Body of pancreas (tissue), 4 donors: Measurements from ENCODE around the gene EN1. TPM values are rescaled to one million over a fixed set of nuclear protein-coding genes. Genes with fewer than 3 reads are reported as not detected.

Experiments used
- ATAC-seq: fragments of 150-250 bp; one replicate; pipeline ENCODE4 v1.9.1; 2016
- DNase-seq, 4 donors: peaks; one replicate each; pipeline ENCODE4 v3.0.0-alpha.2; 2019
- H3K27ac ChIP-seq, 4 donors: fragments of 200-600 bp; sonication (generic); 1 replicate in 3 of 4; 2 replicates in 1 of 4; pipeline versions ENCODE4 v1.5.1 to v1.6.1; 2016 to 2019; ENCODE audit warnings: mild to moderate bottlenecking in 1 of 4, mixed read lengths in 1 of 4, moderate library complexity in 1 of 4
- H3K27me3 ChIP-seq, 2 donors: fragments of 200-600 bp; sonication (generic); one replicate each; pipeline ENCODE4 v1.6.0; 2016; ENCODE audit warnings: mild to moderate bottlenecking in 1 of 2
- H3K36me3 ChIP-seq, 2 donors: fragments of 200-600 bp; sonication (generic); replicated peaks in 1 of 2; 2 replicates each; pipeline ENCODE4 v1.5.1; 2016; ENCODE audit warnings: low read depth in 2 of 2; ENCODE audit not compliant: insufficient read depth in 1 of 2
- H3K4me1 ChIP-seq: fragments of 200-600 bp; sonication (generic); one replicate; pipeline ENCODE4 v1.6.0; 2016
- H3K4me3 ChIP-seq, 2 donors: fragments of 200-600 bp; sonication (generic); 1 replicate in 1 of 2; 2 replicates in 1 of 2; pipeline ENCODE4 v1.5.1; 2016 to 2019
- H3K9me3 ChIP-seq, 3 donors: fragments of 200-600 bp; sonication (generic); 1 replicate in 2 of 3; 2 replicates in 1 of 3; pipeline ENCODE4 v1.5.1; 2016
- CTCF ChIP-seq, 7 experiments: fragments of 450-650 bp in 4 of 7; fragments of 200-600 bp in 3 of 7; sonication (generic) in 3 of 7; IDR thresholded peaks; one replicate each; pipeline ENCODE4 v1.5.1; 2016 to 2019; ENCODE audit warnings: antibody characterized with exemption in 7 of 7
- POLR2A ChIP-seq, 3 donors: fragments of 450-650 bp; IDR thresholded peaks; one replicate each; pipeline ENCODE4 v1.6.1; 2016; ENCODE audit warnings: antibody characterized with exemption in 3 of 3, mild to moderate bottlenecking in 2 of 3
- WGBS, 2 donors: methylation state at CpG; one replicate each; pipeline ENCODE4 v1.1.5; 2017; 5-methylcytosine and 5-hydroxymethylcytosine counted together
- intact Hi-C: fragments of 100-400 bp; cut with DNase I; formaldehyde crosslinking; loops from one replicate; pipeline ENCODE4 v1.15.1; 2023
- total RNA-seq, 2 donors: library from RNA; depleted of rRNA; stranded (reverse); fragments of >200 nt; gene quantifications; one replicate each; pipeline ENCODE4 v1.1.0, GENCODE V29; 2016

The EN1 gene
- total RNA-seq, 2 donors from 2014 or later: not detected

- H3K27ac ChIP-seq: no peak overlapping the region
- H3K36me3 ChIP-seq: no peaks in the 10 kb centered on the region
- H3K27me3 ChIP-seq: peaks cover 0 to 63% of the 10 kb centered on the region in 2 donors
- TF ChIP-seq POLR2A (IDR thresholded peaks at IDR 0.05) (no peak), CTCF (IDR thresholded peaks at IDR 0.05) (no peak)
- 31 to 36% methylated on average over 8 of the region's 8 CpGs for WGBS, 2 donors
- H3K4me3 ChIP-seq: no peak overlapping the region
- intact Hi-C loops: no loop called here
- DNase-seq (no peak), ATAC-seq (no peak)
- H3K9me3 ChIP-seq: no peaks in the 10 kb centered on the region
- H3K4me1 ChIP-seq: peaks cover 53% of the 10 kb centered on the region
Measured at GRCh38 chr2:118844261-118845004, 3.0 kb downstream of the EN1 start.

DNA sequence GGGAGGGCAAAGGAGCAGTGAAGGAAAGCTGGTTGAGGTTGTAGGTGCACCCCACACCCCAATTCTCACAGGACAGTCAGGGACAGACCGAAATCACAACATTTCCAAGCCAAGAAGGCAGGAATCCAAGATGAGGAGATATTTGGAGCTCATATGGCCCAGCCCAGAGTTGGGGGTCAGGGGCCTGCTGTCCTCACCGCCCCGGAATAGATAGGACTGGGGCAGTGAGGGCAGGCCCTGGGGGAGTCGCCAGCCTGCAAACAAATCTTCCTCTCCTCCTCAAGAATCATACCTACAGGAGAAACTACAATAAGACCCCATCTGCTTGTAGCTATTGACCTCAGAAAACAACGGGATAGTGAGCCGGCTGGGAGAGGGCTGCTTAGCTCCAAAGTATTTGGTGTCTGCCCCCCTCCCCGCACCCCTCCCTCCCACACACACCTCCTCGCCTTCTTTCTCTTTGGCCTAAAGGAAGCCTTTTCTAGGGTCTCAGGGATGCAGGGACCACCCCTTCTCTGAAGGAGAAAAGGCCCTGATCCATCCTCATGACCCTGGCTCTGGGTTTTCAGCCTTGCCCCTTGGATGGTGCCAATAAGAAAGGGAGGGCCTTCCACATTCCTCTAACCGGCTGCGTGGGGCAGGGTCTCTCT lies 3.8 kb downstream of the EN1 start:
- no peak overlapping the region for H3K4me3 ChIP-seq
- H3K9me3 ChIP-seq: no peaks in the 10 kb centered on the region
- H3K36me3 ChIP-seq: no peaks in the 10 kb centered on the region
- H3K4me1 ChIP-seq: peaks cover 45% of the 10 kb centered on the region
- TF ChIP-seq POLR2A (IDR thresholded peaks at IDR 0.05): no peak
- no peak for TF ChIP-seq CTCF (IDR thresholded peaks at IDR 0.05)
- intact Hi-C loops: no loop called here
- ATAC-seq: no peak
- 30 to 33% methylated on average over 9 to 10 of the region's 10 CpGs for WGBS, 2 donors
- H3K27me3 ChIP-seq: peaks cover 0 to 55% of the 10 kb centered on the region in 2 donors
- DNase-seq: no peak
- H3K27ac ChIP-seq: no peak overlapping the region

DNA sequence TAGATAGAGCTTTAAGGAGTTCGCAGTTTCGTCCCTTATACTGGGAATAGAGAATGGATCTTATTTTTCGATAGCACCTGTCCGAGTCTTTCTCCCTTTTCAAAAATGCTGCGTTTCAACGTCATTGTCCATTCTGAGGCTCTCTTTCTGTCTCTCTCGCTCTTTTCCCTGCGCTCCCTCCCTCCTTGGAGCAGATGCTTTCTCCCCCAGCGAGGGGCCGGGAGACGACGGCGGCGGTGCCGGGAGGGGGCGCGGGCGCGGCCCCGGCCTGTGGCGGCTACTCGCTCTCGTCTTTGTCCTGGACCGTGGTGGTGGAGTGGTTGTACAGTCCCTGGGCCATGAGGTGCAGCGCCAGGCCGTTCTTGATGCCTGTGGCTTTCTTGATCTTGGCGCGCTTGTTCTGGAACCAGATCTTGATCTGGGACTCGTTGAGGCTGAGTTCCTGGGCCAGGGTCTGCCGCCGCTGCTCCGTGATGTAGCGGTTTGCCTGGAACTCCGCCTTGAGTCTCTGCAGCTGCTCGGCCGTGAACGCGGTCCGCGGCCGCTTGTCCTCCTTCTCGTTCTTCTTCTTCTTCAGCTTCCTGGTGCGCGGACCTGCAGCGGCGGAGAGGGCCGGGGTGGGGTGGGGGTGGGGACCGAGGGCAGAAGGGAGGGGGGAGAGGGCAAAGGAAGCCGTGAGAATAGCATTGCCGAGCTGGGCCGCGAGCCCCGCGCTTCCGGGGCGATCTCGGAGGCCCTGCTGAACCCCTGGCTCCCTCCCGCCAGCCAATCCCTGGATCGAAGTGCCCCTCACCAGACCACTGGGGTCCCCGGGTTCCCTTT lies 4.6 kb downstream of the EN1 start:
- WGBS, 2 donors: 5 to 12% methylated on average over 19 to 58 of the region's 60 CpGs
- H3K4me3 ChIP-seq: peak overlapping the region in 1 of 2 donors; percentile 2
- intact Hi-C loops: no loop called here
- no peak for DNase-seq
- H3K27me3 ChIP-seq: peaks cover 0 to 47% of the 10 kb centered on the region in 2 donors
- peaks cover 38% of the 10 kb centered on the region for H3K4me1 ChIP-seq
- TF ChIP-seq POLR2A (IDR thresholded peaks at IDR 0.05) (no peak), CTCF (IDR thresholded peaks at IDR 0.05) (no peak)
- no peak for ATAC-seq
- H3K27ac ChIP-seq: no peak overlapping the region
- H3K36me3 ChIP-seq: no peaks in the 10 kb centered on the region
- no peaks in the 10 kb centered on the region for H3K9me3 ChIP-seq

DNA sequence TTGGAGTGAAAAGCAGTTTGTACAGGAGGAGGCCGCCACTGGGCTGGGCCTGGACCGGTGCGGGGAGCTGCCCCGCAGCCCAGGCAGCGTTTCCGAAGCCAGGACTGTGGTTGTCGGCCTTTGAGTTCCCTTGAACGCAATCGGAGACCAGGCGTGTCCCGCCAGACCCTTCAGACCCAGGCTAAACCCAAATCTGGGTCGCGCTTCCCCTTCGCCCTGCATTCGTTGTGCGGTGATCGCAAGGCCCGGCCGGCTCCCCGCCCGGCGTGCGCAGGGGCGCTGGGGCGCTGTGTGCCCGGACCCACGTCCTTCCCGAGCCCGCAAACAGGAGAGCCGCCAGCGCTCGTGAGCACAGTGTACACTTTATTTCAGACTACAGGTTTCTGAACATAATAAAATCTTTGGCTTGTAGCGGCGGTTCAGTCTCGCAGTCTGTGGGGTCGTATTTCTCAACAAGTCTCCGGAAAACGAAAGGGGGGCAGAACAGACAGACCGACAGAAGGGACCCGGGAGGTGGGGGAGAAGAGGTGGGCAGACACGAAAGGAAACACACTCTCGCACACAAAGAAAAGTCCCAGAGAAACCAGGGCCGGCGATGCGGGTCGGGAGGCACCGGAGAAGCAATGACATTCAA lies 5.5 kb downstream of the EN1 start:
- peak overlapping the region in 1 of 2 donors; percentile 2 for H3K4me3 ChIP-seq
- no peak for TF ChIP-seq CTCF (IDR thresholded peaks at IDR 0.05)
- TF ChIP-seq POLR2A (IDR thresholded peaks at IDR 0.05): no peak
- H3K36me3 ChIP-seq: no peaks in the 10 kb centered on the region
- ATAC-seq: no peak
- no peaks in the 10 kb centered on the region for H3K9me3 ChIP-seq
- H3K27ac ChIP-seq: no peak overlapping the region
- peaks cover 29% of the 10 kb centered on the region for H3K4me1 ChIP-seq
- no peak for DNase-seq
- H3K27me3 ChIP-seq: peaks cover 0 to 42% of the 10 kb centered on the region in 2 donors
- intact Hi-C loops: no loop called here
- 20 to 21% methylated on average over 35 to 47 of the region's 47 CpGs for WGBS, 2 donors
